ENCODE data around the gene INSL3. TPM values are rescaled to one million over a fixed set of nuclear protein-coding genes. Genes with fewer than 3 reads are reported as not detected.

Gene INSL3
- total and polyA plus RNA-seq, 2 of the 13 experiments (the other 11 are each of a cell fraction or from before 2014, with no cell fraction given) = 0.30 TPM; not detected in 1

GRCh38 chr19:17855280-17856152 lies 34.2 kb upstream of the INSL3 start (continued):
- TF ChIP-seq ZNF143 (CRISPR knock-in tag; IDR thresholded peaks at IDR 0.05) (no peak), ZNF362 (CRISPR knock-in tag; IDR thresholded peaks at IDR 0.05; ENCODE audit: borderline replicate concordance) (peak; percentile 48; the same call in 1 of the 2 replicates), ZNF276 (CRISPR knock-in tag; IDR thresholded peaks at IDR 0.05; ENCODE audit: low read depth) (no peak), ZNF674 (CRISPR knock-in tag; IDR thresholded peaks at IDR 0.05; ENCODE audit: low read depth) (no peak), SNAPC4 (CRISPR knock-in tag; IDR thresholded peaks at IDR 0.05) (no peak), YY1 (IDR thresholded peaks at IDR 0.05; ENCODE audit: insufficient read depth, insufficient replicate concordance, low read depth, low read length) (peak; percentile 41), TRIM22 (IDR thresholded peaks at IDR 0.05) (no peak), NKX3-1 (CRISPR knock-in tag; IDR thresholded peaks at IDR 0.05) (no peak), DZIP1 (CRISPR knock-in tag; IDR thresholded peaks at IDR 0.05) (no peak), PHB2 (IDR thresholded peaks at IDR 0.05; ENCODE audit: partially characterized antibody) (no peak), RFX5 (IDR thresholded peaks at IDR 0.05; ENCODE audit: low read depth, low read length) (no peak), SOX13 (IDR thresholded peaks at IDR 0.05) (no peak), SOX13 (CRISPR knock-in tag; conservative IDR thresholded peaks at IDR 0.05 in 1 of 2, IDR thresholded peaks at IDR 0.05 in 1 of 2) (no peak; a peak in 1 of 4 replicates), TCF7L2 (IDR thresholded peaks at IDR 0.05; ENCODE audit: low read depth, low read length) (no peak), TSC22D2 (CRISPR knock-in tag; IDR thresholded peaks at IDR 0.05; ENCODE audit: borderline replicate concordance) (no peak), ATF7 (IDR thresholded peaks at IDR 0.05) (no peak), ATF7 (CRISPR knock-in tag; IDR thresholded peaks at IDR 0.05) (no peak)
